GM21447 (cell line): ENCODE data around the gene ASPSCR1.

Experiments
- ATAC-seq: cut with Tn5 transposase; IDR thresholded peaks from one replicate; pipeline ENCODE4 v1.9.1; 2021; ENCODE audit not compliant: unreplicated experiment

ASPSCR1 gene

DNA sequence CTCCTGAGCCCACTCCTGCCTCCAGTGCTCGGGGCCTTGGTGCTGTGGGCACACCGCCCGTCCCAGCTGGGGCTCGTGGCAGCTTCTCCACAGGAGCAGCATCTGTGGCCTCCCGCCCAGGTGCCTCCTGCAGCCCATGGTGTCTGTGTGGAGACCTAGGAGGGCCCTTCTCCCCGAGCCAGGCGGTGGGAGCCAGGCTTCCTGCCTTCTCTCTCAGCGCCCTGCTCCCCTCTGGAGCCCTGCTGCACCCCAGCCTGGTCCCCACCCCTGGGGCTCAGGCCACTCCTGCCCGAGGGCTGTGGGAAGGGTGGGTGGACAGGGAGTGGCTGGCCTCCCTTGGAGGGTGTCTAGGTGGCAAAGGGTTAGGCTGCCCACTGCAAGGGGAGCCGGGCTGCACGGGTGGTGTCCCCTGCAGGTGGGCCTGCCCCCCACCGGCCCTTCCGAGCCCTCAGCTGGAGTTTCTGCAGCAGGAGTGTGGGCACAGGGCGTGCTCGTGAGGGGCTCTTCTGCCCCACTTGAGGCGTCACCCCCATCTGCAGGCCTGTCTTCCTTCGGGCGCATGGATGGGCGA is 34.3 kb downstream of the ASPSCR1 start:
- ATAC-seq: no peak

DNA sequence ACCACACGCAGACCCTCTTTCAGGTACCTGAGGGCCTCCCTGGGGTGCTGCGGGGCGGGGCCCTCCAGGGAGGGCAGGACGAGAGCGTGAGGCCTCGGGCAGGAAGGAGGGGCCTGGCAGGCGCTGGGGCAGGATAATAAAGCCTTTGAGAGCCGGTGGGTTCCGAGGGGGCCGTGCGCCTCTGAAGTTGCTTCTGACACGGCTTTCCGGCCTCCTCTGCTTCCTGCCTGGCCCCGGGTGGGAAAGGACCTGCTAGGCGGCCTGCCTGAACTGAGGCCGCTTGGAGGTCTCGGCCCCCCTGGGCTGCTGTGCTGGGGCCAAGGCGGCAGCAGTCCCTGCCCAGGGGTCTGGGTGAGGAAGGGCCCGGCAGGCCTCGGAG is 34.8 kb downstream of the ASPSCR1 start:
- no peak for ATAC-seq

GRCh38 chr17:82012640-82013295 is 35.3 kb downstream of the ASPSCR1 start:
- ATAC-seq: no peak

- no peak for ATAC-seq
Measured at GRCh38 chr17:82013341-82013740, 35.9 kb downstream of the ASPSCR1 start.

DNA sequence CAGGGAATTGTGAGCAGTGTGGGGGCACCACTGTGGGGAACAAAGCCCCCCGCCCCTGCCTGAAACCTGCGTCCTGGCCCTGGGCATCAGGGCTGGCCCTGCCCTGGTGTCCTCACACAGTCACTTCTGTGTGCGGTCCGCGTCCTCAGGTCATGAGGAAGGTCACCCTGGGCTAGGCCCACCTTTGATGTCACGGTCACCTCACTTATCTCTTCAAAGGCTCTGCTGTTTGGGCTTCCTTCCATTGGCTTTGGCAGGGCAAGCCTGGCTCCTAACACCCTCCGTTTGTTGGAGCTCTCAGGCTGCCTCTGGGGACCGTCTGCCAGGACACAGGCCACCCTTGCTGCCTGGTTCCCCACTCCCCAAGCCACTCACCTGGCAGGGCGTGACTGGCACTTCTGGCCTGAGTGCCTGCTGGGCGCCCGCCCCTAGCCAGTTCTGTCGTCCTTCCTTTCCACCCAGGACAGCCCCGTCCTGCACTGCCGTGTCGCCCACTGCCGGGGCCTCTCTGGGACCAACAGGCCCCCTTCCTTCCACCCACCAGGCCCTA is 36.4 kb downstream of the ASPSCR1 start:
- ATAC-seq: no peak

DNA sequence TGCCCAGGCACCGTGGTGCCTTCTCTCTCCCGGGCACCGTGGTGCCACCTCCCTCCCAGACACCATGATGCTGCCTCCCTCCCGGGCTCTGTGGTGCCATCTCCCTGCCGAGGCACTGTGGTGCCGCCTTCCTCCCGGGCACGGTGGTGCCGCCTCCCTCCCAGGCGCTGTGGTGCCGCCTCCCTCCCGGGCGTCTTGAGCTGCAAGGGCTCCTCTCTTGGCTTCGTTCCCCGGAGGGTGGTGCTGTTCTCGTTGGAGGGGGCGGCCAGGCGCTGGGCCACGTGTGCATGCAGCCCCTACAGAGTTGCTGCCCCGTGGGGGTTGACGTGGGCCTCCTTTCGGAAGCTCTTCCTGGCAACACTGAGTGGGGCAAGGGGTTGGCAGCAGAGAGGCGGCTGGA is 37.0 kb downstream of the ASPSCR1 start:
- no peak for ATAC-seq

DNA sequence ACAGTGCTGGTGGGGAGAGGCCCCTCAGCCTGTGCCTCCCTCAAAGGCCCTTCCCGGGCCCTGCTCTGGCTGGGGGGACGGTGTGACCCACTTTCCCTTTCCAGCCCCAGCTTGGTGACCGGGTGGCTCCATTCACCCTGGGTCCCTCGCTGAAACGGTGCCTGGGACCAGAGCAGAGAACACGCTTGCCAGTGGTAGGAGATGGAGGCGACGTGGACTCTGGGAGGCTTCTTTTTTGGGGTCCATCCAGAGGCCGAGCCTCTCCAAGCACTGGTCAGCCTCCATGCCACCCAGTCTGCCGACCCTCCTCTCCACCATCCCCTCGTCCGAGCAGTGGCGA is 37.5 kb downstream of the ASPSCR1 start:
- ATAC-seq: no peak

DNA sequence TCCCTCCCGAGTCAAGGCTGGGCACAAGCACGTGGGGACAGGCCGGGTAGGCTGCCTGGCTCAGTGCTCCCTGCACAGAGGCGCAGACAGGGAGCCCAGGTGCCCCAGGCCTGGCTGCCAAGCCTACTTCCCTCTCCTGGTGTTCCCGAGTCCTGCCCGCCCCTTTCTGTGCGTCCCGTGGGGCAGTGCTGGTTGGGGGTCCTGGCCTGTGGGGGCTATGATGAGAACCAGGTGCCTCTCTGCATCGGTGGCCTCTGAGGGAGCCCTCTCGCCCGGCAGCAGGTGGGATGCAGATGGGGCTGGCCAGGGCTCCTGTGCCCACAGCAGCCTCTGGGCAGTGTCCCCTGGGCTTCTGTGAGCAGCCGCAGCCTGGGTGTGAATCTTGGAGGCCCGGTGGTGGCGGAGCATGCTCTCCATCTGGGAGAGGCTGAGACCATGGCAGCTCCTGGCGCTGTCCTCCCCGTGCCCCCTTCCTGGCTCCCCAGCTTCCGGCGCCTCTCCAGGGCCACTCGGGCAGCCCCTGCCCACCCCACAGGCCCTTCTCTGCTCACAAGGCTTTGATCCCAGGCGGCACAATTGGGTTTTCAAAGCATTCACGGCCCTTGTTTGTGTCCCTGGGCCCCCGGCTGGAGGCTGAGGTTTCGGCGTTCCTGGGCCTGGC is 38.0 kb downstream of the ASPSCR1 start:
- no peak for ATAC-seq

- no peak for ATAC-seq
Measured at GRCh38 chr17:82016061-82016874, 38.8 kb downstream of the ASPSCR1 start.

- no peak for ATAC-seq
Measured at GRCh38 chr17:82016875-82017459, 39.5 kb downstream of the ASPSCR1 start.

DNA sequence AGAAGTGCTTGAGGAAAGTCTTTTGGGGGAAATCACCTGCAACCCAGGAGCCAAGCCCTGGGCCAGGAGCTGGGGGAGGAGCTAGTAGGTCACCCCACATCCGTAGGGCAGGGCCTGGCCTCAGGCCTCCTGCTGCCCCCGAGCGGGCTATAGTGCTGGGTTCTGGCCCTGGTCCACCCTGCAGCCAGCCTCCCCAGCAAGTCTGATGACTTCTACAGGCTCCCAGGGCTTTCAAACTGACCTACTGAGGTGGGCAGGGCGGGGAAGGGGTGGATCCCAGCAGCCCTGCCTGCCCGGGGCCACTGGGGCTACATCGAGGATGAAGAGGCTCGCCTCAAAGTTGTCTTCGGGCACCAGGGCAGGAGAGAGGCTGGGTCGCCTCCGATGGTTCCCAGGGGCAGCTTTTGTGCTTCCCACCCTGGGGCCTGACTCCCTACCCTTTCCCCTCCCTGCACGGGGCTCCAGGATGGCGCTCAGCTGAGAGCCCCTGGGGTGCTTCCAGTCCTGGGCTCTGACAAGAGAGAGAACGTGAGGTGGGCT is 40.3 kb downstream of the ASPSCR1 start:
- no peak for ATAC-seq

GRCh38 chr17:82018152-82018988 is 40.9 kb downstream of the ASPSCR1 start:
- no peak for ATAC-seq

GRCh38 chr17:82018989-82019689 is 41.7 kb downstream of the ASPSCR1 start:
- no peak for ATAC-seq

GRCh38 chr17:82019690-82020571 is 42.5 kb downstream of the ASPSCR1 start:
- no peak for ATAC-seq

DNA sequence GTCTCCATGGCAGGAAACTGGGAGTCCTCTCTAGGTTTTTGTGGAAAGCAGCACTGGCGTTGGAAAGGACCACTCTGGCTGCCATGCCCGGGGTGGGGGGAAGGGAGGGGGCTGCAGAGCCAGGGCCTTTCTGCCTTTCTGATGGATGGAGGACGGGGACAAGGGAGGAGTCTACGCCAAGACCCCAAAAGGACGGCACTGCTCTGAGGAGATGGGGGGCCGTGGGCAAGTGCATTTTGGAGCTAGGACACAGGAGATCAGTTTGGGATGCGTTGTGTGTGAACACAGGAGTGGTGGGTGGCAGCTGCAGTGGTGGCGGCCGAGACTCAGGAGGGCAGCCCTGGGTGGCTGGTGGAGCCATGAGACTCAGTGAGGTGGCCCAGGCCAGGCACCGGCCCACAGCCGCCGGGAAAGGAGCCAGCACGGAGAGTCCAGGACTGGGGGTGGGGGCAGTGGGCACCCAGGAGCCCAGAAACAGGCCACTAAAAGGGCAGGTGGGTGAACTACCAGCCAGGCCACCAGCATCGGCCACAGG is 43.2 kb downstream of the ASPSCR1 start:
- no peak for ATAC-seq

- no peak for ATAC-seq
Measured at GRCh38 chr17:82021107-82021899, 43.9 kb downstream of the ASPSCR1 start.

- no peak for ATAC-seq
Measured at GRCh38 chr17:82021900-82022309, 44.5 kb downstream of the ASPSCR1 start.
